GM06990 (cell line): ENCODE data around the gene MIGA2.

Source experiments
- DNase-seq: peaks from one replicate; pipeline ENCODE4 v3.0.0-alpha.2; 2011; ENCODE audit not compliant: insufficient read length; ENCODE audit errors: extremely low read depth
- H3K27me3 ChIP-seq: replicated peaks from 2 replicates; pipeline ENCODE4 v1.6.0; 2011; ENCODE audit warnings: low read length; ENCODE audit not compliant: control insufficient read depth, insufficient read depth
- H3K36me3 ChIP-seq: 2 replicates; pipeline ENCODE4 v1.5.1; 2011; ENCODE audit warnings: low read length; ENCODE audit not compliant: control insufficient read depth, insufficient read depth
- H3K4me3 ChIP-seq: replicated peaks from 2 replicates; pipeline ENCODE4 v1.5.1; 2011; ENCODE audit warnings: low read depth, mild to moderate bottlenecking, control low read depth, low read length
- CTCF ChIP-seq: IDR thresholded peaks from 2 replicates; pipeline ENCODE4 v1.5.1; 2011; ENCODE audit warnings: low read length, control low read depth, mild to moderate bottlenecking, inconsistent platforms; ENCODE audit not compliant: insufficient read depth, poor library complexity, severe bottlenecking

Gene MIGA2

DNA sequence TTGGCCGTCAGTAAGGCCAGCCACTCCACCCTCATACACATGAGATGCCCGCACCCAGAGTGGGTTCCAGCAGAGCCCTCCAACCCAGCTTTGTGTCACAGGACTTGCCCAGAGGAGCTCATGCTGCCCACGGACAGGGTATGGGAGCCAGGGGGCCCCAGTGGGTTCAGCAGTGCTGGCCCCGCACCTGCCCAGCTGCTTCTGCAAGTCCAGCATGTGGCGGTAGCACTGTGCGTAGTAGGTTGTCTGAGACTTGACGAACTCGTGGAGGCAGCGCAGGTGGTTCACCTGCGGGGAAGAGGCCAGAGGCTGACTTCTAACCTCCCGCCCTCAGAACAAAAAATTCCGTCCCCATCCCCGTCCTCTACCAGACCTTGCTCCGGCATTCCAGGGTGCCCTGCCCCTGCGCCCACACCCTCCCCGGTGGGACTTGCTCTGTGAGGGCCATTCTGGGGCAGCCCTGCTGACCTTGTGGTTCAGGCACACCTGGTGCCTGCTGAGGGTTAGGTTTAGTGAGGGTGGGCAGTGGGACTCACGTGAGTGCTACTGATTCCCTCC lies 26.8 kb upstream of the MIGA2 start:
- Histone ChIP-seq H3K27me3 (no peaks in the 10 kb centered on the region), H3K4me3 (no peak overlapping the region), H3K36me3 (peaks cover 43% of the 10 kb centered on the region)
- TF ChIP-seq CTCF = no peak
- DNase-seq = no peak

DNA sequence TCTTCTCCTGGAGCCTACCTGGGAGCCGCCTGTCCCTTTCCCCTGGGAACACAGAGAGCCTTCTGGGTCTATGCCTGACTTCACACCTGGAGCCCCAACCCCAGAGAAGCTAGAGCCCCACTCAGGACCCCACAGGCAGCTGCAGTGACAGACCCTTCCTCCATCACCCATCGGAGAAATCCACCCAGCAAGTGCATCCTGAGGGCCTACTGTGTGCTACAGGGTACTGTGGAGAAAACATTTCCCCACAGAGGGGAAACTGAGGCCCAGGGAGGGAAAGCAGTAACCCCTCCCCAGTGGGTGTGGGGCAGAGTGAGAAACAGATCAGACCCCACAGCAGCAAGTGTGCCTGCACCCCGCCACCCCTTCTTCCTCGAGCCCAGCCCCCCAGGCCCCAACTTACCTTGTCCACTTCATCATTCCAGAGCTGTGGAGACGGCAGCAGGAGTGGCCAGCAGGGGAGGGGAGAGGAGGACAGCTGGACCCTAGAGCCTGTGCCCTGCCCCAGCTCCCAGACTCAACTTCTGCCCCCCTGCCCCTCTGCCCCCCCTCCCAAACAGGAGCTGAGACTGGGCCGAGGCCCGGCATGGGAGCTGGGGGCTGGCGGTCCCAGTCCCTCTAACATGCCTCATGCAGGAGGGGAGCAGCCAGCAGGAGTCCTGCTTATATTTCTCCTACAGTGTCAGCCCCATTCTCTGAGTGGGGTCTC lies 26.0 kb upstream of the MIGA2 start:
- Histone ChIP-seq H3K36me3 (peaks cover 37% of the 10 kb centered on the region), H3K27me3 (no peaks in the 10 kb centered on the region), H3K4me3 (no peak overlapping the region)
- TF ChIP-seq CTCF = no peak
- DNase-seq = no peak

DNA sequence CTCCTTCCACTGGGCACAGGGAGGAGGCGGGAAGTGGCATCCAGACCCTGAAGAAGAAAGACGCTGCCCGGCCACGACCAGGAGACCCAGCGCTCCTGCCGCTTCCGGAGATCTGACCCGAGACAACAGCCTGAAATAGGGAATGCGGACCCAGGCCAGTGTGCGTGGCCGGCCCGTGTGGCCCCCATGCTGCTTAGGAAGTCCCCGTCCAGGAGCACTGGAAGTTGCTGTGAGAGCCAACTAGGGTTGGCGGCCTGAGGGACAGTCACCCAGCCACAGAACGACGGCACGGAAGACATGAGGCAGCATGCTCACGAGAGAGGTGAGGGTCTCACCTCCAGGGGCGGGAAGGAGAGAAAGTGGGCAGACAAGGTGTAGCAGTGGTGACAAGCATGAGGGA lies 25.3 kb upstream of the MIGA2 start:
- no peak for TF ChIP-seq CTCF
- Histone ChIP-seq H3K27me3 (no peaks in the 10 kb centered on the region), H3K36me3 (peaks cover 31% of the 10 kb centered on the region)

GRCh38 chr9:129011761-129012181 lies 24.7 kb upstream of the MIGA2 start:
- Histone ChIP-seq H3K36me3 (peaks cover 26% of the 10 kb centered on the region), H3K27me3 (no peaks in the 10 kb centered on the region)
- no peak for TF ChIP-seq CTCF

More for the DNA sequence above, 25.3 kb upstream of the MIGA2 start:
- H3K4me3 ChIP-seq = no peak overlapping the region
- no peak for DNase-seq

GRCh38 chr9:129012343-129012742 lies 24.1 kb upstream of the MIGA2 start:
- peaks cover 23% of the 10 kb centered on the region for H3K36me3 ChIP-seq
- H3K4me3 ChIP-seq = no peak overlapping the region
- TF ChIP-seq CTCF = no peak
- DNase-seq = no peak
- no peaks in the 10 kb centered on the region for H3K27me3 ChIP-seq

More at GRCh38 chr9:129011761-129012181, 24.7 kb upstream of the MIGA2 start:
- H3K4me3 ChIP-seq = no peak overlapping the region
- DNase-seq = no peak
